AG04449 (cell line): Measurements from ENCODE around the gene MND1.
"Not testable (repeated sequence)": the region's sequence is repeated elsewhere in the genome, so short reads cannot be mapped to it uniquely, and the experiment has no call there.

Source experiments
- CTCF ChIA-PET: fragments of 350-600 bp; formaldehyde crosslinking; extraction: SDS; loops from one replicate; lab custom pipeline; 2021; ENCODE audit warnings: antibody characterized with exemption; lab: Yijun Ruan, JAX
- POLR2A ChIA-PET: fragments of 400-600, 350-600 bp; formaldehyde crosslinking; extraction: SDS; loops from one replicate; lab custom pipeline; 2020; ENCODE audit warnings: antibody characterized with exemption, inconsistent platforms; lab: Yijun Ruan, JAX
- DNase-seq: peaks from one replicate; pipeline ENCODE4 v3.0.0-alpha.2; 2010; ENCODE audit warnings: low read depth, low spot score
- H3K4me3 ChIP-seq: 2 replicates; pipeline ENCODE4 v1.5.1; 2011; ENCODE audit warnings: low read depth, mild to moderate bottlenecking, control low read depth, low read length
- CTCF ChIP-seq: IDR thresholded peaks from one replicate; pipeline ENCODE4 v1.5.1; 2011; ENCODE audit warnings: mild to moderate bottlenecking, moderate library complexity, low read length, control low read depth, inconsistent platforms; ENCODE audit not compliant: insufficient read depth; ENCODE audit errors: missing control alignments

MND1 gene

GRCh38 chr4:153449338-153449737 is 104.8 kb downstream of the MND1 start:
- POLR2A ChIA-PET = no interaction called here
- no peak overlapping the region for H3K4me3 ChIP-seq
- CTCF ChIA-PET = interaction anchor here (1.3 kb wide), 1 partner anchor 16 kb away, joined by 3 read pairs; no protein-coding TSS in a partner anchor
- no peak for DNase-seq
- no peak for TF ChIP-seq CTCF

- DNase-seq = no peak
- ChIA-PET CTCF (no interaction called here), POLR2A (interaction anchor here (0.6 kb wide), 1 partner anchor 29 kb away, joined by 3 read pairs; no protein-coding TSS in a partner anchor)
- no peak for TF ChIP-seq CTCF
- no peak overlapping the region for H3K4me3 ChIP-seq
These were observed 106.0 kb downstream of the MND1 start for GRCh38 chr4:153450544-153450917.

- DNase-seq, H3K4me3 ChIP-seq, CTCF ChIA-PET: not testable (repeated sequence)
- POLR2A ChIA-PET = interaction anchor here (0.6 kb wide), 1 partner anchor 29 kb away, joined by 3 read pairs; no protein-coding TSS in a partner anchor
These were observed 106.7 kb downstream of the MND1 start for GRCh38 chr4:153451145-153451544.

- no peak overlapping the region for H3K4me3 ChIP-seq
- ChIA-PET POLR2A (no interaction called here), CTCF (no interaction called here)
- DNase-seq = no peak
- no peak for TF ChIP-seq CTCF
These were observed 107.6 kb downstream of the MND1 start for GRCh38 chr4:153451911-153452657.

- CTCF ChIA-PET = no interaction called here
- H3K4me3 ChIP-seq = no peak overlapping the region
- TF ChIP-seq CTCF = no peak
- POLR2A ChIA-PET = no interaction called here
- no peak for DNase-seq
These were observed 108.3 kb downstream of the MND1 start for GRCh38 chr4:153452658-153453378.

- H3K4me3 ChIP-seq = no peak overlapping the region
- no peak for DNase-seq
- POLR2A ChIA-PET = no interaction called here
- CTCF ChIA-PET = no interaction called here
- TF ChIP-seq CTCF = no peak
These were observed 108.9 kb downstream of the MND1 start for GRCh38 chr4:153453402-153453801.

GRCh38 chr4:153458969-153459368 is 114.5 kb downstream of the MND1 start:
- no peak for TF ChIP-seq CTCF
- POLR2A ChIA-PET = no interaction called here
- CTCF ChIA-PET = no interaction called here
- no peak for DNase-seq
- H3K4me3 ChIP-seq = no peak overlapping the region

GRCh38 chr4:153461549-153461948 is 117.1 kb downstream of the MND1 start:
- DNase-seq, CTCF ChIA-PET, H3K4me3 ChIP-seq, POLR2A ChIA-PET: not testable (repeated sequence)
